SK-N-SH (cell line): Measurements from ENCODE around the gene SMG7.

Experiments used
- EP300 ChIP-seq, 2 experiments: IDR thresholded peaks; 2 replicates each; pipeline versions ENCODE4 v1.4.0 to v1.6.1; 2012; ENCODE audit warnings: borderline replicate concordance in 1 of 2, low read depth in 1 of 2, low read length in 1 of 2
- RAD21 ChIP-seq: IDR thresholded peaks from 2 replicates; pipeline ENCODE4 v1.6.1; 2012; ENCODE audit warnings: mild to moderate bottlenecking, low read length
- TF ChIP-seq, protein P1 (sequence below): IDR thresholded peaks from 2 replicates; pipeline ENCODE4; 2012

GRCh38 chr1:183565261-183565660 lies 93.0 kb downstream of the SMG7 start:
- TF ChIP-seq, protein P1, sequence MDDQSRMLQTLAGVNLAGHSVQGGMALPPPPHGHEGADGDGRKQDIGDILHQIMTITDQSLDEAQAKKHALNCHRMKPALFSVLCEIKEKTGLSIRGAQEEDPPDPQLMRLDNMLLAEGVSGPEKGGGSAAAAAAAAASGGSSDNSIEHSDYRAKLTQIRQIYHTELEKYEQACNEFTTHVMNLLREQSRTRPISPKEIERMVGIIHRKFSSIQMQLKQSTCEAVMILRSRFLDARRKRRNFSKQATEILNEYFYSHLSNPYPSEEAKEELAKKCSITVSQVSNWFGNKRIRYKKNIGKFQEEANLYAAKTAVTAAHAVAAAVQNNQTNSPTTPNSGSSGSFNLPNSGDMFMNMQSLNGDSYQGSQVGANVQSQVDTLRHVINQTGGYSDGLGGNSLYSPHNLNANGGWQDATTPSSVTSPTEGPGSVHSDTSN: no peak
- TF ChIP-seq RAD21: no peak
- TF ChIP-seq EP300 (IDR thresholded peaks at IDR 0.05; ENCODE audit: borderline replicate concordance in 1 of 2, low read depth in 1 of 2, low read length in 1 of 2): no peak
